Activated B cell treated with CpG ODN at 0.5 μM for 24 hours (primary cell): ENCODE measurements around the gene INHBC. TPM values are rescaled to one million over a fixed set of nuclear protein-coding genes. Genes with fewer than 3 reads are reported as not detected.

Source experiments
- ATAC-seq: fragments of 200-7000 bp; cut with Tn5 transposase; one replicate; pipeline ENCODE4 v1.10.0; 2021; ENCODE audit warnings: low read depth, mild to moderate bottlenecking, moderate library complexity
- CTCF ChIA-PET: fragments of 350-600 bp; sonication (Branson Sonifier 250); formaldehyde crosslinking; loops from one replicate; lab custom pipeline; 2021; ENCODE audit warnings: antibody characterized with exemption; lab: Charles Lee
- POLR2A ChIA-PET: fragments of 350-600 bp; sonication (Branson Sonifier 250); formaldehyde crosslinking; loops from one replicate; lab custom pipeline; 2021; ENCODE audit warnings: antibody characterized with exemption; lab: Charles Lee
- DNase-seq: peaks from one replicate; pipeline ENCODE4 v3.0.0; 2022
- H3K27ac Mint-ChIP-seq: one replicate; pipeline ENCODE4 v1.8.0; 2020; ENCODE audit warnings: mixed read lengths
- H3K27me3 Mint-ChIP-seq: one replicate; pipeline ENCODE4 v1.8.0; 2021; ENCODE audit warnings: mixed read lengths
- H3K36me3 Mint-ChIP-seq: one replicate; pipeline ENCODE4 v1.8.0; 2021; ENCODE audit warnings: low read depth, mixed read lengths
- H3K4me1 Mint-ChIP-seq: one replicate; pipeline ENCODE4 v1.8.0; 2021; ENCODE audit warnings: mixed read lengths
- H3K4me3 Mint-ChIP-seq: one replicate; pipeline ENCODE4 v1.8.0; 2020; ENCODE audit warnings: mild to moderate bottlenecking, mixed read lengths
- H3K9me3 Mint-ChIP-seq: one replicate; pipeline ENCODE4 v1.8.0; 2020; ENCODE audit warnings: mixed read lengths
- intact Hi-C: fragments of 100-400 bp; cut with micrococcal nuclease; formaldehyde crosslinking; loops from one replicate; pipeline ENCODE4 v1.15.1; 2024
- total RNA-seq: library from RNA; stranded (reverse); gene quantifications from 2 replicates; pipeline ENCODE4 v1.2.3, GENCODE V29; 2022
- TF ChIP-seq, protein P1 (sequence below): fragments of 200-600 bp; IDR thresholded peaks from one replicate; pipeline ENCODE4 v1.8.0; 2022; ENCODE audit warnings: antibody characterized with exemption, mild to moderate bottlenecking

Gene INHBC
- total RNA-seq, 1 donor from 2014 or later = not detected

DNA sequence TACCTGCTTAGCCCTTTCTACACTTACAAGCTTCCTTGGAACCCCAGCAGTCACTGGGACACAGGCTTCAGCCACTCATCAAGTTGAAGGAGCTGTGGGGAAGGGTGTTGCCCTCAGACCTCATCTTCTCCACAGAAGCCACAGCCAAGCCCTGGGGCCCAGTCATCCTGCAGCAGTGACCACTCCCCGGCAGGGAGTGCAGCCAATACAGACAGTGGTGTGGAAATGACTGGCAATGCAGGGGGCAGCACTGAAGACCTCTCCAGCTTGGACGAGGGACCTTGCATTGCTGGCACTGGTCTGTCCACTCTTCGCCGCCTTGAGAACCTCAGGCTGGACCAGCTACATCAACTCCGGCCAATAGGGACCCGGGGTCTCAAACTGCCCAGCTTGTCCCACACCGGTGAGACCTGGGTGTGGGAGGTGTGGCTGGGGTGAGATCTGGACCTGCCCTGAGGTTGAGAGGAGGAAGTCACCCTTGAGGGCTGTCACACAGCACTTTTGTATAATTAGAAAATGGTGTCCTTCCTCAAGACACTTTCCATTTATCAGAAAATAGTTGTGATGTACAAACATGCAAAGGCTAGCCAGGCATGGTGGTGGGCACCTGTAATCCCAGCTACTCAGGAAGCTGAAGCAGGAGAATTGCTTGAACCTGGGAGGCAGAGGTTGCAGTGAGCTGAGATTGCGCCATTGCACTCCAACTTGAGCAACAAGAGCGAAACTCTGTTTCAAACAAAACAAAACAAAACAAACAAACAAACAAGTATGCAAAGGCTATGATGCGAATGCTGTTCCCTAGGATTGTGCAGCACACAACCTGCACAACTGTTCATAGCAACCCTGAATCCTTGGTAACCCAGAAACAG is 34.9 kb downstream of the INHBC start:
- ATAC-seq (no peak), DNase-seq (no peak)
- peaks cover 60% of the 10 kb centered on the region for H3K36me3 Mint-ChIP-seq
- ChIA-PET POLR2A (interaction anchor here (0.8 to 1.9 kb wide), 3 partner anchors 10 to 11 kb away, joined by 3 to 5 read pairs (median 3); partner anchors contain the start of genes ARHGAP9 and GLI1), CTCF (interaction anchor here (1.5 kb wide), 1 partner anchor 11 kb away, joined by 3 read pairs; the partner anchor contains the start of gene GLI1)
- H3K27me3 Mint-ChIP-seq = no peaks in the 10 kb centered on the region
- no peak overlapping the region for H3K27ac Mint-ChIP-seq
- intact Hi-C loops = no loop called here
- H3K4me3 Mint-ChIP-seq = no peak overlapping the region
- TF ChIP-seq, protein P1, sequence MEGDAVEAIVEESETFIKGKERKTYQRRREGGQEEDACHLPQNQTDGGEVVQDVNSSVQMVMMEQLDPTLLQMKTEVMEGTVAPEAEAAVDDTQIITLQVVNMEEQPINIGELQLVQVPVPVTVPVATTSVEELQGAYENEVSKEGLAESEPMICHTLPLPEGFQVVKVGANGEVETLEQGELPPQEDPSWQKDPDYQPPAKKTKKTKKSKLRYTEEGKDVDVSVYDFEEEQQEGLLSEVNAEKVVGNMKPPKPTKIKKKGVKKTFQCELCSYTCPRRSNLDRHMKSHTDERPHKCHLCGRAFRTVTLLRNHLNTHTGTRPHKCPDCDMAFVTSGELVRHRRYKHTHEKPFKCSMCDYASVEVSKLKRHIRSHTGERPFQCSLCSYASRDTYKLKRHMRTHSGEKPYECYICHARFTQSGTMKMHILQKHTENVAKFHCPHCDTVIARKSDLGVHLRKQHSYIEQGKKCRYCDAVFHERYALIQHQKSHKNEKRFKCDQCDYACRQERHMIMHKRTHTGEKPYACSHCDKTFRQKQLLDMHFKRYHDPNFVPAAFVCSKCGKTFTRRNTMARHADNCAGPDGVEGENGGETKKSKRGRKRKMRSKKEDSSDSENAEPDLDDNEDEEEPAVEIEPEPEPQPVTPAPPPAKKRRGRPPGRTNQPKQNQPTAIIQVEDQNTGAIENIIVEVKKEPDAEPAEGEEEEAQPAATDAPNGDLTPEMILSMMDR = no peak
- H3K4me1 Mint-ChIP-seq = peaks cover 24% of the 10 kb centered on the region
- H3K9me3 Mint-ChIP-seq = no peaks in the 10 kb centered on the region

GRCh38 chr12:57470286-57470969 is 35.8 kb downstream of the INHBC start:
- no peak overlapping the region for H3K27ac Mint-ChIP-seq
- H3K4me1 Mint-ChIP-seq = peaks cover 27% of the 10 kb centered on the region
- H3K4me3 Mint-ChIP-seq = no peak overlapping the region
- TF ChIP-seq, protein P1 = no peak
- intact Hi-C loops = no loop called here
- DNase-seq (no peak), ATAC-seq (no peak)
- no peaks in the 10 kb centered on the region for H3K9me3 Mint-ChIP-seq
- H3K36me3 Mint-ChIP-seq = peaks cover 65% of the 10 kb centered on the region
- ChIA-PET POLR2A (interaction anchor here (0.8 to 1.9 kb wide), 3 partner anchors 9 to 50 kb away, joined by 3 to 5 read pairs (median 3); partner anchors contain the start of gene ARHGAP9), CTCF (interaction anchor here (1.5 kb wide), 1 partner anchor 12 kb away, joined by 3 read pairs; the partner anchor contains the start of gene GLI1)
- no peaks in the 10 kb centered on the region for H3K27me3 Mint-ChIP-seq

DNA sequence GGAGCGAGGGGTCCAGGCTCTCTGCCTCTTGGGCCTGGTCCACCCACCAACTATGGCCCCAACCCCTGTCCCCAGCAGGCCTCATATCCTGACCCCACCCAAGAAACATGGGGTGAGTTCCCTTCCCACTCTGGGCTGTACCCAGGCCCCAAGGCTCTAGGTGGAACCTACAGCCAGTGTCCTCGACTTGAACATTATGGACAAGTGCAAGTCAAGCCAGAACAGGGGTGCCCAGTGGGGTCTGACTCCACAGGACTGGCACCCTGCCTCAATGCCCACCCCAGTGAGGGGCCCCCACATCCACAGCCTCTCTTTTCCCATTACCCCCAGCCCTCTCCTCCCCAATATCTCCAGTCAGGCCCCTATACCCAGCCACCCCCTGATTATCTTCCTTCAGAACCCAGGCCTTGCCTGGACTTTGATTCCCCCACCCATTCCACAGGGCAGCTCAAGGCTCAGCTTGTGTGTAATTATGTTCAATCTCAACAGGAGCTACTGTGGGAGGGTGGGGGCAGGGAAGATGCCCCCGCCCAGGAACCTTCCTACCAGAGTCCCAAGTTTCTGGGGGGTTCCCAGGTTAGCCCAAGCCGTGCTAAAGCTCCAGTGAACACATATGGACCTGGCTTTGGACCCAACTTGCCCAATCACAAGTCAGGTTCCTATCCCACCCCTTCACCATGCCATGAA is 36.5 kb downstream of the INHBC start:
- POLR2A ChIA-PET = interaction anchor here (1.0 to 1.9 kb wide), 2 partner anchors 9 to 50 kb away, joined by 3 to 5 read pairs; partner anchors contain the start of gene ARHGAP9
- DNase-seq = no peak
- CTCF ChIA-PET = interaction anchor here (1.5 kb wide), 1 partner anchor 12 kb away, joined by 3 read pairs; the partner anchor contains the start of gene GLI1
- Mint-ChIP-seq H3K4me3 (no peak overlapping the region), H3K4me1 (peaks cover 32% of the 10 kb centered on the region), H3K36me3 (peaks cover 65% of the 10 kb centered on the region), H3K27me3 (no peaks in the 10 kb centered on the region), H3K9me3 (no peaks in the 10 kb centered on the region), H3K27ac (no peak overlapping the region)
- TF ChIP-seq, protein P1 = no peak
- ATAC-seq = no peak
- intact Hi-C loops = no loop called here

- ATAC-seq (no peak), DNase-seq (no peak)
- Mint-ChIP-seq H3K36me3 (peaks cover 65% of the 10 kb centered on the region), H3K9me3 (no peaks in the 10 kb centered on the region), H3K27me3 (no peaks in the 10 kb centered on the region), H3K4me1 (peaks cover 38% of the 10 kb centered on the region), H3K27ac (peak overlapping the region; percentile 18), H3K4me3 (no peak overlapping the region)
- TF ChIP-seq, protein P1 = no peak
- intact Hi-C loops = no loop called here
- ChIA-PET CTCF (no interaction called here), POLR2A (interaction anchor here (1.0 to 1.2 kb wide), 2 partner anchors 12 to 49 kb away, joined by 3 to 8 read pairs; partner anchors contain the start of gene GLI1)
Observed at GRCh38 chr12:57471661-57472060, 37.1 kb downstream of the INHBC start.
